SK-N-MC (cell line): ENCODE results near the gene ROPN1L.
A peak's percentile ranks its signal among the peaks of the same experiment; 100 is the strongest.

Experiments used
- DNase-seq: peaks from one replicate; pipeline ENCODE4 v3.0.0-alpha.2; 2011; ENCODE audit warnings: low read depth, low spot score
- H3K27ac ChIP-seq: fragments of 200-600 bp; sonication (generic); 2 replicates; pipeline ENCODE4 v1.5.1; 2016; ENCODE audit warnings: mixed run types
- H3K36me3 ChIP-seq: fragments of 200-600 bp; sonication (generic); 2 replicates; pipeline ENCODE4 v1.6.1; 2017; ENCODE audit warnings: antibody characterized with exemption, low read length, mixed read lengths; ENCODE audit not compliant: insufficient read depth
- H3K4me3 ChIP-seq: fragments of 200-600 bp; sonication (generic); 2 replicates; pipeline ENCODE4 v1.5.1; 2016
- H3K9ac ChIP-seq: fragments of 200-600 bp; sonication (generic); 2 replicates; pipeline ENCODE4 v1.8.0; 2017; ENCODE audit warnings: mixed run types, mixed read lengths; ENCODE audit not compliant: insufficient read length
- H3K9me3 ChIP-seq: fragments of 200-600 bp; sonication (generic); 2 replicates; pipeline ENCODE4 v1.6.1; 2017; ENCODE audit warnings: low read depth, mild to moderate bottlenecking, antibody characterized with exemption, low read length, moderate library complexity, mixed read lengths
- EZH2 ChIP-seq: fragments of 200-600 bp; sonication (generic); IDR thresholded peaks from one replicate; pipeline ENCODE4 v1.6.1; 2017; ENCODE audit warnings: antibody characterized with exemption
- FOXP2 ChIP-seq: optimal IDR thresholded peaks from 2 replicates; pipeline ENCODE3; 2011; ENCODE audit warnings: mild to moderate bottlenecking, moderate library complexity; ENCODE audit not compliant: insufficient read depth; ENCODE audit errors: extremely low read length, control extremely low read depth
- POLR2AphosphoS5 ChIP-seq: IDR thresholded peaks from 2 replicates; pipeline ENCODE4 v1.6.1; 2012; ENCODE audit warnings: mild to moderate bottlenecking, low read depth, low read length, borderline replicate concordance

The ROPN1L gene

GRCh38 chr5:10421896-10422691, 19.6 kb upstream of the ROPN1L start:
- Histone ChIP-seq H3K27ac (peak overlapping the region; percentile 69), H3K4me3 (no peak overlapping the region), H3K9me3 (no peaks in the 10 kb centered on the region), H3K9ac (no peak overlapping the region), H3K36me3 (peaks cover 95% of the 10 kb centered on the region)
- TF ChIP-seq EZH2: no peak
- TF ChIP-seq POLR2AphosphoS5: no peak
- TF ChIP-seq FOXP2: no peak
- DNase-seq: no peak

GRCh38 chr5:10423022-10423421, 18.7 kb upstream of the ROPN1L start:
- TF ChIP-seq EZH2 (no peak), POLR2AphosphoS5 (no peak), FOXP2 (no peak)
- H3K9me3 ChIP-seq: no peaks in the 10 kb centered on the region
- no peak for DNase-seq
- peak overlapping the region; percentile 69 for H3K27ac ChIP-seq
- no peak overlapping the region for H3K4me3 ChIP-seq
- H3K9ac ChIP-seq: no peak overlapping the region
- peaks cover 96% of the 10 kb centered on the region for H3K36me3 ChIP-seq

DNA sequence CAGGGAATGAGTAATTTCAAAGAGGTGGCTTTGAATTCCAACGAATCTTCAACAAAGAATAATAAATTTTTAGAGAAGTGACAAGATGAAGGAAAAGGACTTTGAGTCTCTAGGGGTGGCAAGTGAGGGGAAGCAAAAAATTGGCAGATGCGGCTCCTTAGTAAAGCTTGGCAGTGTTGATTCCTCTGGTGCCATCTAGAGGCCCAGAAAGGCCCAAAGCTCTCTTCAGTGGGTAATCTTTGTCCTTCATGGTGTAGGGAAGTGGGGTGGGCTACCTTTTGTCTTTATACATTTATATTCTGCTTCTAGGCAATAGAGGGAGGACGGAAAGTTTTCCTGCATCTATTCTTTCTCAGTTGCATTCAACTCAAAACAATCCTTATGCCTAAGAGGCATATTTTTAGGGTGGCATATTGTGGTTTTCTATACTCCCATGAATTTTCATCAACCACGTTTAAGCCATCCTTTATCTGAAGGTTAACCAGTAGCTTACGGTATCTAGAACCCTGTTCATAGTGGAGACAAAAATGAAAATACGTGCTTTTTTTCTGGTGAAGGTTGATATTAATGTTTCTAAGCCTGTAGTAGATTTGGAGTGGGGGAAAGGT, 17.5 kb upstream of the ROPN1L start:
- H3K9me3 ChIP-seq: no peaks in the 10 kb centered on the region
- H3K4me3 ChIP-seq: no peak overlapping the region
- H3K36me3 ChIP-seq: peaks cover 94% of the 10 kb centered on the region
- no peak for TF ChIP-seq EZH2
- TF ChIP-seq FOXP2: no peak
- TF ChIP-seq POLR2AphosphoS5: no peak
- no peak for DNase-seq
- H3K27ac ChIP-seq: no peak overlapping the region
- no peak overlapping the region for H3K9ac ChIP-seq

- Histone ChIP-seq H3K36me3 (peaks cover 94% of the 10 kb centered on the region), H3K27ac (peak overlapping the region; percentile 40; the same call in 1 of the 2 replicates), H3K4me3 (no peak overlapping the region), H3K9me3 (no peaks in the 10 kb centered on the region), H3K9ac (no peak overlapping the region)
- no peak for DNase-seq
- TF ChIP-seq FOXP2 (no peak), EZH2 (no peak), POLR2AphosphoS5 (no peak)
Measured at GRCh38 chr5:10427201-10427600, 14.5 kb upstream of the ROPN1L start.

GRCh38 chr5:10427978-10428377, 13.7 kb upstream of the ROPN1L start:
- no peak overlapping the region for H3K4me3 ChIP-seq
- H3K9me3 ChIP-seq: no peaks in the 10 kb centered on the region
- H3K9ac ChIP-seq: no peak overlapping the region
- peaks cover 94% of the 10 kb centered on the region for H3K36me3 ChIP-seq
- peak overlapping the region; percentile 40 for H3K27ac ChIP-seq
- TF ChIP-seq POLR2AphosphoS5 (no peak), FOXP2 (no peak), EZH2 (no peak)
- no peak for DNase-seq

DNA sequence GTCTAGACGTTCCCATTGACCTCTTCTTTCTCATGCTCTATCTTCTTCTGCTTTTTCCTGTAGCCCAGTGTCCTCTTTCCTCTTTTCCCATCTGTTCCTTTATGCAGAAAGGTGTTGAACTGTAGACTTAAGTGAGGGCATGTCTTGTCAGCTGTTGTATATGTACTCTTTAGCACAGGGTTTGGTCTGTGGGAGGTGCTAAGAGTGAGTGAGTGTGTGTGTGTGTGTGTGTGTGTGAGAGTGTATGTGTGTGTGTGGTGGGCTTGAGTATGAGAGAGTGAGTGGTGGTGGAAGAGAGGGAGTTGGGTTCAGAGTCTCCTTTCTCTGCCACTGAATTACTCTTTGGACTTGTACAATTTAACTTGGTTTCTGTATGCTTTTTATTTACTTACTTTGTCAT, 10.3 kb upstream of the ROPN1L start:
- Histone ChIP-seq H3K9ac (no peak overlapping the region), H3K27ac (no peak overlapping the region), H3K36me3 (peaks cover 83% of the 10 kb centered on the region), H3K9me3 (no peaks in the 10 kb centered on the region), H3K4me3 (no peak overlapping the region)
- no peak for DNase-seq
- TF ChIP-seq POLR2AphosphoS5 (no peak), FOXP2 (no peak), EZH2 (no peak)

DNA sequence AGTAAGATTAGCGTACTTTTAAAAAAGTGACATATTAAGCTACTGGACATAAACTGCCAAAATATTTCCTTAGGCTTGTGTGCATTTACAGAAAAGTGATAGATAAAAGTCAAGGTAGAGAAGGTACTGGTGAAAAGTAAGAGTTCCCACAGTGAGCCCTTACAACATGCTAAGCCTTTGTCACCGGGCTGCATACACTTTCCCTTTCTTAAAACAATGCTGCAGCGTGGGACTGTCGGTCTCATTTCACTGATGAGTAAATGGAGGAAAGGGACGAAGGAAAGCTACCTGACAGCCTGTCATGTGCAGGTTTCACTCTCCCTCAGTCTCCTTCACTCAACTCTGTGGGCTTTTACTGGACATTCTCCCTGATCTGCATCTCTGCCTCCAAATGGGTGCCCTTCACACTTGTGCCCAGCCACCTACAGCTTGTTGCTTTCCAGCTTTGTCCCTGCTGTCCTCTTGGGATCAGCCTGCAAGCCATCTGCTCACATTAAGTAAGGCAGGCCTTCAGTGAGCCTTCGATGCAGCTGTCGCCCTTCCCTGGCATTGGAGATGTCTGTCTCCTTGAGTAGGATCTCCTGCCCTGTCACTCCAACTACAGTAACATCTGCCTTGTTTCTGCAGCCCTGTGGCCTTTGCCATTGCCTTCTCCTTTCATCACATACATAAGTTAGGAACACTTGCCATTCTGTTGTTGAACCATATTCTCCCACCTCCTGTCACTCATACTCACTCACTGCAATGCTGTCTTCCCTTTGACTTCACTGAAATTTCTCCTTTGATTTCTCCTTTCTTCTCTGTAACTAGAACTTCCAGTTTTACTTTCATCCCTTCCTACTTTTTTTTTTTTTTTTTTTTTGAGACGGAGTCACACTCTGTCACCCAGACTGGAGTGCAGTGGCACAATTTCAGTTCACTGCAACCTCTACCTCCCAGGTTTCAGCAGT, 9.3 kb upstream of the ROPN1L start:
- Histone ChIP-seq H3K9ac (no peak overlapping the region), H3K4me3 (no peak overlapping the region), H3K27ac (no peak overlapping the region), H3K36me3 (peaks cover 74% of the 10 kb centered on the region), H3K9me3 (no peaks in the 10 kb centered on the region)
- DNase-seq: no peak
- TF ChIP-seq FOXP2 (no peak), POLR2AphosphoS5 (no peak), EZH2 (no peak)

GRCh38 chr5:10434392-10434791, 7.3 kb upstream of the ROPN1L start:
- TF ChIP-seq EZH2: no peak
- no peak for TF ChIP-seq FOXP2
- no peak for TF ChIP-seq POLR2AphosphoS5
- Histone ChIP-seq H3K9ac (no peak overlapping the region), H3K27ac (no peak overlapping the region; the same call in 1 of the 2 replicates), H3K4me3 (no peak overlapping the region), H3K9me3 (no peaks in the 10 kb centered on the region), H3K36me3 (peaks cover 64% of the 10 kb centered on the region)
- DNase-seq: no peak
